Stimulated activated CD8-positive, alpha-beta memory T cell treated with anti-CD3 and anti-CD28 coated beads, Interleukin-7, amount 100 ng/mL, for 1 hour (primary cell): ENCODE measurements around the gene DNAJC27.

Experiments used
- DNase-seq, 2 donors: peaks; one replicate each; pipeline ENCODE4 v3.0.0-alpha.2; 2020; ENCODE audit warnings: low read depth in 2 of 2

The DNAJC27 gene

DNA sequence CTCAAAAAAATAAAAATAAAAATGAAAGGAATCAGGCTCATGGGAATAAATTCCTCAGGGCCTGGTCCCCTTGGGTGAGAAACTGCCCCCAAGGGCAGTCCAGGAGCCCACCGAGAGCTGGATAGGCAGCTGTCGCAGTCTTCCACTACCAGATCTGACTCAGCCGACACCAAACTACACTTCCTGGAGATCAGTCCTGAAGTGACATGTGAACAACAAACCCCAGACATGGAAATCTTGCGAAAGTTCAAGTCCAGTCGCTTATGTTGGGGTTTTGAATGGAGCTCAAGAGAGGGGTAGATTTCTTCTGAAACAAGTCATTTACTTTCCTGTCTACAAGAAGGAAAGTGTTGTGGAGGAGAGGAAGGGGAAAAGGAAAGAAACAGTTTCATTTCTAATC is 64.6 kb downstream of the DNAJC27 start:
- no peak for DNase-seq

DNA sequence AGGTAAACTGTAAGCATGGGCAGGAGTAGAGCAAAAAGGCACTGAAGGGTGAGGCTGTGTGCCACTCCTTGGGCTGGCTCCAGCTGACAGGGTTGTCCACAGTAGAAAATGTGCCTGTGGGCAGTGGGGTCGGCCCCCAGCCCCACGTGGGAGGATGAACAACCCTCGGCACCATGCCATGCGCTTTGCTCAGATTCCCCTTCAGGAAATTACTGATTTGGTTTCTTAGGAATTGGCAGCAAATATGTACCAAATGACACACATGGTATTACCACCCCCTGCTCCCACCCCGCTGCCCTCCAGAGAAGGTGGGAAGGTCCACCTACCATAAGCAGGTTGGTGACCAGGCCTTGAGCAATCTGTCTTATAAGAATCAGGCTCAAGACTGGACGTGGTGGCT is 65.3 kb downstream of the DNAJC27 start:
- DNase-seq = no peak

DNA sequence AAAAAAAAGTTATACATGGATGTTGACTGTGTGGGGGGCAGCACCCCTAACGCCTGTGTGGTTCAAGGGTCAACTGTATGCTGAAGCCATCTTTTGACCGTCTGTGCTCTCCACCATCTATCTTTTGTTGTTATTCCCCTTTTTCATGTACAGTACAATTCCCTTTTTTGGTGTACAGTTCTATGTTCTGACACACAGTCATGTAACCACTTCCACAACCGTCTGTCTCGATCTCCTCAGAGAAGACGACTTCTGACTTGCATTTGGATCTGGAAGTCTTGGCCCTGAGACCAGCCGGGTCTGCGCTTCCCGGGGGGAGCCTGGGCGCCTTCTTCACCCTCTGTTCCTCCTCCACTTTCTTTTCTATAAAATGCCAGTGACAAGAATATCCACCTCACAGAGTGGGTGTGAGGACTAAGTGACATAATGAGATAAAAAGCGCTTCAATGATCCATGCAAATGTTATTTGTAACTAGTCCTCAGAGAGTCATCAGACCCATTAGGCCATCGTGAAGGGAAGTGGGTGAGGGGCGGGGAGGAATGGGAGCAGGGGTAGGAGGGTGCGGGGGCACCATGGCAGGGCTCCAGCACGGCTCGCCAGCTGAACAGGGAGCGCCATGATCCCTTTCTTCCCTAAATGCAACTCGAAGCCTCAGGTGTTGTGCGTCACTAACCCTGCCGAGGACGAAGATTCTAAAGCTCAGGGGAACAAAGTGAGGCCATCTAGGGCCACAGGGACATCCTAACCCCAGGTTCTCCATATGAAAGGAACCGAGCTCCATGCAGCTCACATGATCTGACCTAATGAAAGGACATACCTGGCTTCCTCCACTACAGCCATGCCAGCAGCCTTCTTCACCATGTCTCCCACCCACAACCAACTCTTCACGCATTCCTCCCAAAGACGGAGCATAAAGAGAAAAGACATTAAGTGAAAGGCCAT is 68.3 kb downstream of the DNAJC27 start:
- DNase-seq = no peak

DNA sequence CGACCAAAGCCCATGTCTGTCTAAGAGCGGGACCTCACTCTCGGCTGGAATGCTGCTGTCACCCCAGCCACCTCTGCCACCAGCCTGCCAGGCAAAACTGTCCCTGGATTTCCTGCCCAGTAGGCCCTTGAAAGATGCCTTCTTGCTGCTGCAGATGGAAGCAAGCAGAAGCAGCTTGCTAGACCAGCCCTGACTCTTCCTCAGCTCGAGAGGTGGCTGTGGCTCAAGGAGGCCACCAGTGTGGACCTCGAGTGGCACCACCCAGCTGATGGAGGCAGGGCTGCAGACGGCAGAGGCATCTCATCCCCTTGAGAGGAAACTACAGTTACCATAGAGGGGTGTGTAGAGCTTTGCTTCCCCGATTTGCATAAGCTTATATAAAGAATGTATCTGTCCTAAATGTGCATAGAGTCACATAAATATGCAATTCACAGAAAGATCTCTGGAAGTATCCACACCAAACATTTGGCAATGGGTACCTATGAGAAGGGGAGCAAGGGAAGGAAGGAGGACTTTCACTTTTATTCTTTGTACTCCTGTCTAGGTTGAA is 72.3 kb downstream of the DNAJC27 start:
- no peak for DNase-seq

DNA sequence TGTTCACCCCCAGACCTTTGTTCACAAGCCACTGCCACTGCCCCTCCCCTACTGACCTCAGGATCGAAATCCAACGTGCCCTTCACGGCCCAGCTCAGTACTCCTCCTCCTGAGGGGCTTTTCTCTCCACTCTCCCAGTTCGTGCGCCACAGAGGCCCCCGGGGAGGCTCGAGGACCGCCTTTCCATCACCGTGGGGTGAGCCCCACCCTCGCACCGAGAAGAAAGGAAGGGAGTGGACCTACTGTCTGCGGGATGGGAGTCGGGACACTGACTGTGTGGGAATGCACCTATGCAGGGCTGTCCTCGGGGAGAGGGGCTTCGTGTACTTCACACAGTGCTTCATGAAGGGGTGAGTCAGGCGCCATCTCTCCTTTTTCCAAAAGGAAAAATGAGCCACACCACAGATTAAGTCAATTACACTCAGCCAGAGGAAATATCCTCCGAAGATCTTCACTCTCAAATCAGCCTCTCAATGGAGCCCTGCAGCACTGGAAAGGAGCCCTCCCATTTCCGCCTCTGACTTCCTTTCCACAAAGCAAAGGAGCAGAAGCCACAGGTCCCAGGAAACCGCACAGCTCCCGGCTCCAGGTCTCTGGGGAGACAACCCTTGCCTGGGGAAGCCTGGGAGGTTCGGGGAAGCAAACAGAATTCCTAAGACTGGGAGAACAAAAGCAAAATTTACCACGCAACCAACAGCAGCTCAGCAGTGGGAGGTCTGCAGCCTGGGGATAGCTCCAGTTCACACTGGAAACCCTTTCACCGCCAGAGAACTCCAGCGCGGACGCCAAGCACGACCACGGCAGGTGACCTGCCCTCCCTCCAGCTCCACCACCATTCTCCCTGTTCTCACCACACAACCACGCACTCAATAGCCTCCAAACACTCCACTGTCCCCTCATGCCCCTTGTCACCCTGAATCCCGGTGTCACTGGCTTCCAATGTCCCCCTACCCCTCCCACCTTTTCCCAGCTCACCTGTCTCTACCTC is 73.3 kb downstream of the DNAJC27 start:
- DNase-seq = no peak

DNA sequence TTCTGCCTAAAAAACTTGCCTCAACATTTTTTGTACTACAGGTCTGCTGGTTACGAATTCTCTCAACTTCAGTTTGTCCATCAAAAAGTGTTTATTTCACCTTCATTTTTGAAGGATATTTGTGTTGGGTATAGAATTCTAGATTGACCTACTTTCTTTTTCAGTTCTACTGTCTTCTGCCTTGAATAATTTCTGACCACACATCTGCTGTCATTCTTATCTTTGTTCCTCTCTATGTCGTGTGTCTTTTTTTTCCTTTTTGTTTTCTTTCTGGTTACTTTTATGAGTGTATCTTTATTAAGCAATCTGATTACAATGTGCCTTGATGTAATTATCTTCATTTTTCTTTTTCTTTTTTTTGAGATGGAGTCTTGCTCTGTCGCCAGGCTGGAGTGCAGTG is 77.0 kb downstream of the DNAJC27 start:
- DNase-seq = no peak

DNA sequence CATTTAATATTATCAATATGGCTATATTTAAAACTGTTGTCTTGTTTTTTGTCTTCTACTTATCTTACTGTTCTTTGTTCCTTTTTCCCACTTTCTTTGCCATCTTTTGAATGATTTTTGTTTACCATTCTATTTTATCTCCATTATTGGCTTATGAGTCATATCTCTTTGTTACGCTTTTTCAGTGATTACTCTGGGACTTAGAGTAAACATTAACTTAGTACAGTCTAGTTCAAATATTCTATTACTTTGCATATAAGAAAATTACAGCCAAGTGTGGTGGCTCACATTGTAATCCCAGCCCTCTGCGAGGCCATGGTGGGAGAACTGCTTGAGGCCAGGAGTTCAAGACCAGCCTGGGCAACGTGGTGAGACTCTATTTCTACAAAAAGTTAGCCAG is 77.8 kb downstream of the DNAJC27 start:
- DNase-seq = no peak
